GM12873 (cell line): ENCODE results near the gene SPOCD1.

Source experiments
- CTCF ChIP-seq: IDR thresholded peaks from 2 replicates; pipeline ENCODE4 v1.5.1; 2012; ENCODE audit warnings: low read depth, mild to moderate bottlenecking, moderate library complexity, low read length, control low read depth; ENCODE audit not compliant: insufficient read depth; ENCODE audit errors: missing control alignments

SPOCD1 gene

GRCh38 chr1:31784356-31785019 is 31.3 kb downstream of the SPOCD1 start:
- TF ChIP-seq CTCF, result no peak

GRCh38 chr1:31783846-31784245 is 32.0 kb downstream of the SPOCD1 start:
- no peak for TF ChIP-seq CTCF

- TF ChIP-seq CTCF, result no peak
Measured at GRCh38 chr1:31782421-31783410, 33.1 kb downstream of the SPOCD1 start.

GRCh38 chr1:31781756-31782371 is 34.0 kb downstream of the SPOCD1 start:
- TF ChIP-seq CTCF, result no peak

- no peak for TF ChIP-seq CTCF
Measured at GRCh38 chr1:31781138-31781755, 34.6 kb downstream of the SPOCD1 start.

GRCh38 chr1:31780632-31781031 is 35.2 kb downstream of the SPOCD1 start:
- no peak for TF ChIP-seq CTCF
